C4-2B (cell line): Measurements from ENCODE around the gene SLC6A2.

Experiments used
- H3K27ac ChIP-seq: fragments of 450-650 bp; 2 replicates; pipeline ENCODE4 v1.5.1; 2017
- ZFX ChIP-seq: fragments of 450-650 bp; IDR thresholded peaks from 2 replicates; pipeline ENCODE4 v1.6.1; 2017
- TF ChIP-seq, protein P1 (sequence below): fragments of 450-650 bp; conservative IDR thresholded peaks from 2 replicates; pipeline ENCODE4 v1.5.1; 2017; ENCODE audit warnings: mild to moderate bottlenecking

SLC6A2 gene

DNA sequence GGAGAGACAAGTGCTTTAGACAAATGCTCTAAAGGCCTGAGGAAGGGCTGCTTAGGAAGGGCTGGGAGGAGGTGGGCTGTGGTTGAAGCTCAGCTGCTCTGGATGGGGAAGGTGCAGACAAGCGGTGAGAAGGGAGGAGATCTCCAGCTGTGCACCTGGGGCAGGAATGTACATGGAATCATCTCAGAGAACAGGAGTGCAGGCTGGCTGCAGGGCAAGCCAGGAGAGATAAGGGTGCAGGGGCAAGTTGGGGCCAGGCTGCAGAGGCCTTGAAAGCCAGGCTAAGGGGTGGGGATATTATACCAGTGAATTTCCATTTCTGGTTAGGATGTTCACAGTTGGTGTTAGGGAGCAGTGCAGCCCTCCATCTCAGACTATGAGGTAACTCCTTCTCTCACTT is 4.2 kb downstream of the SLC6A2 start:
- no peak for TF ChIP-seq ZFX
- TF ChIP-seq, protein P1, sequence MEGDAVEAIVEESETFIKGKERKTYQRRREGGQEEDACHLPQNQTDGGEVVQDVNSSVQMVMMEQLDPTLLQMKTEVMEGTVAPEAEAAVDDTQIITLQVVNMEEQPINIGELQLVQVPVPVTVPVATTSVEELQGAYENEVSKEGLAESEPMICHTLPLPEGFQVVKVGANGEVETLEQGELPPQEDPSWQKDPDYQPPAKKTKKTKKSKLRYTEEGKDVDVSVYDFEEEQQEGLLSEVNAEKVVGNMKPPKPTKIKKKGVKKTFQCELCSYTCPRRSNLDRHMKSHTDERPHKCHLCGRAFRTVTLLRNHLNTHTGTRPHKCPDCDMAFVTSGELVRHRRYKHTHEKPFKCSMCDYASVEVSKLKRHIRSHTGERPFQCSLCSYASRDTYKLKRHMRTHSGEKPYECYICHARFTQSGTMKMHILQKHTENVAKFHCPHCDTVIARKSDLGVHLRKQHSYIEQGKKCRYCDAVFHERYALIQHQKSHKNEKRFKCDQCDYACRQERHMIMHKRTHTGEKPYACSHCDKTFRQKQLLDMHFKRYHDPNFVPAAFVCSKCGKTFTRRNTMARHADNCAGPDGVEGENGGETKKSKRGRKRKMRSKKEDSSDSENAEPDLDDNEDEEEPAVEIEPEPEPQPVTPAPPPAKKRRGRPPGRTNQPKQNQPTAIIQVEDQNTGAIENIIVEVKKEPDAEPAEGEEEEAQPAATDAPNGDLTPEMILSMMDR: no peak
- H3K27ac ChIP-seq: no peak overlapping the region

DNA sequence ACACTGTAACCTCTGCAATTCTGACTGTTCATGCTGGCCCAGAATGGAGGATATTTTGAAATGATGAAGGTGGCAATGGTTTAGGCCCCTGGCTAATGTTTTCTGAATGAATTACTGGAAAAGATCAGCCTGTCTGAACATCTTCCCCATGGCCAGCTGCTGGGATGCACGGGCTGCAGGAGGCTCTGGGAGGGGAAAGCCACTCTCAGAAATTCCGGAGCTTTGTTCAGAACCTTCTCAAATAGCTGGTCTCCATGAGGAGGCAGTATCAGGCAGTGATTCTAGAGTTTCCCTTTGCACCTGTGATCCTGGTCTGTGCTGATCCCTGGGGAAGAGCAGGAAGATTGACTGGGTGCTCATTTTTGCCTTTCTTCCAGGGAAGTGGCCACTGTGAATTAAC is 5.0 kb downstream of the SLC6A2 start:
- H3K27ac ChIP-seq: no peak overlapping the region
- TF ChIP-seq, protein P1: no peak
- no peak for TF ChIP-seq ZFX

DNA sequence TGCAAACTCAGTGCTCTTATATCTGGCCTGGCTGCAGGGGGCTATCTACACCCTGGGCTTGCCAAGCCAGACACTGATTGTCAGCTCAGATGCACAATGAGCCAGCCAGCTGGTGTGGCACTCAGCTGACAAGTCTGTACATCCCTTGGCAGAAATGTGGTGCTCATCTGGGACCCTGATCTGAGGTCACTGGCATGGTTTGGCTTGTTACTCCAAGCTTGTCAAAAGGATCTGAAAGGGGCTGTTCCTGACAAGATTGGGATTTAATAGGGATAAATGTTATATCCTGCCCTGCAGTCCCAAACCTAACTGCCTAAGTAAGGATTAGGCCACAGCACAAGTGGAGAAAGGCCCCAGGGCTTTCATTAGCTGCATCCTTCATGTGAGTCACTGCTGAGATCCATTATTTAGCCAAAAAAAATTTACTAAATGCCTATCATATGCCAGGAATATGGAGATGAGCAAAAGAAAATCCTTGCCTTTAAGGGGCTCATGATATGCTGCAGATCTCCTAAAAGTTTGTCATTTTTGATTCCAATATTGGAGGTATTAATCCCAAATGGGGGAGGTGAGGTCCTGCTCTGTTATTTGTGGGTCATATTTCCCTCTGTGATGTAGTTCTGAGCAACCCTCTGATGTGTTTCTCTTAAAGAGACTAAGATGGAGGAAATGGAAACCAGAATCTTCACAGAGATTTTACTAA is 6.3 kb downstream of the SLC6A2 start:
- no peak overlapping the region for H3K27ac ChIP-seq
- TF ChIP-seq, protein P1: no peak
- no peak for TF ChIP-seq ZFX

DNA sequence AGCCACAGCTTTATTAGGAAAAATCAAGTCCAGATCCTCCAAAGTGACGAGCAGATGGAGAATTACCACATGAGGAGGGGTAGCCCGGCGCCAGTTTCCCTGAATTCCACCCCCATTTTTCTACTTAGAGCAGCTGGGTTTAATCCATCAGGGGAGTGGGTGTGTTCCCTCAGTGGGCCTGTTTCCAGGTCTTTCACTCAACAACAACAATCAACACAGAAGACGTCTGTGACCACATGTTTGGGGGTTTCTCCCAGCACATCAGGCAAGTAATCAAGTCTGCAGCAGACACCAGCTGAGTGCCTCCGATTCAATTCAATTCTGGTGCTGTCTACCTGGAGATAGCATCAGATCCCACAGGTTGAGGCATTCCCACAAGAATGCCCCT is 6.8 kb downstream of the SLC6A2 start:
- no peak overlapping the region for H3K27ac ChIP-seq
- TF ChIP-seq ZFX: no peak
- TF ChIP-seq, protein P1: no peak

DNA sequence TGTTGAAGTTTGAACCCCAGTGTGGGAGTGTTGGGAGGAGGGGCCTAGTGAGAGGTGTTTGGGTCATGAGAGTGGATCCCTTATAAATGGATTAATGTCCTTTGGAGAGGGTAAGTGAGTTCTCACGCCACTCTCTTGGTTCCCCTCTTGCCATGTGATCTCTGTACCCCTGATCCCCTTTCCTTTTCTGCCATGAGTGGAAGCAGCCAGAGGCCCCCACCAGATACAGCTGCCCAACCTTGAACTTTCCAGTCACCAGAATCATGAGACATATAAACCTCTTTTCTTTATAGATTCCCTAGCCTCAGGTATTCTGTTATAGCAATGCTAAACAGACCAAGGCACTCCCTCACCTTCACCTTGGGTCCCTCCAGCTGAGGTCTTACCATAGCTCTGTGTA is 7.4 kb downstream of the SLC6A2 start:
- TF ChIP-seq, protein P1: no peak
- no peak for TF ChIP-seq ZFX
- no peak overlapping the region for H3K27ac ChIP-seq

DNA sequence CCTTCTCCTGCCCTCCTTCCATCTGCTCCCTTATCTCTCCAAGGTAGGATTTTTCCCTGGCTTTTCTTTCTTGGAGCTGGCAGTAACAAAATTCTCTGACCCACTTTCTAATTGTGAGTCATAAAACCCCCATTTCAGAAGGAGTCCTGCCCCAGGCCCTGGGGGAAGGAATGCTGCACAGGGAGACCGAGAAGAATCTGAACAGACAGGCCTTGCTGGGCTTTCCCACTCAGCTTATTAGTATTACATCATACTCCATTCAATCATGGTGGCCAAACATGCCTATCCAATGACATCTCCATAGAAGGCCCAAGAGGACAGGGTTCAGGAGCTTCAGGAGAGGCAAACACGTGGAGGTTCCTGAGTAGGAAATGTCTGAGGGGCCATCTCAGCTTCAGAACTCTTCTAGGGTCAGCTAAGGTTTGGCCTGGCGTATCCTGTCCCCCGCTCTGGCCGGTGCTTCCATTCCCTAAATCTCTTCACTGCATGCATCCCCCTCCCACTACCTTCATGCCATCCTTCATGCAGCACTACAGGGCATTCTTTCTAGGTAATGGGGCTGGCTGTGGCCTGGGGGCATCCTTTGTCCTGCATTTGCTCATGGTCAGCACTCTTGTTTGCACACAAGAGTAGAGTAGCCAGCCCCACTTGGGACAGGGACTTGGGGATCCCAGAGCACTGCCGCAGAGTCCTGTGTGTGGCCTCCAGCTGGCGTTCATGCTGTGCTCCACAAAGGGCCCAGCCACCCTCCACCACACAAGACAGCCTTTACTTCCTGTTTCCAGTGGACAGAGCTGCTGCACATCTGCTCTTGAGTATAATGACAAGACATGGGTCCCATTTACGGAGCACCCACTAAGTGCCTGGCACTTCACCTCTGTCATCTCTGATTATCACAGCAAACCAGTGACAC is 8.2 kb downstream of the SLC6A2 start:
- H3K27ac ChIP-seq: no peak overlapping the region
- TF ChIP-seq ZFX: no peak

DNA sequence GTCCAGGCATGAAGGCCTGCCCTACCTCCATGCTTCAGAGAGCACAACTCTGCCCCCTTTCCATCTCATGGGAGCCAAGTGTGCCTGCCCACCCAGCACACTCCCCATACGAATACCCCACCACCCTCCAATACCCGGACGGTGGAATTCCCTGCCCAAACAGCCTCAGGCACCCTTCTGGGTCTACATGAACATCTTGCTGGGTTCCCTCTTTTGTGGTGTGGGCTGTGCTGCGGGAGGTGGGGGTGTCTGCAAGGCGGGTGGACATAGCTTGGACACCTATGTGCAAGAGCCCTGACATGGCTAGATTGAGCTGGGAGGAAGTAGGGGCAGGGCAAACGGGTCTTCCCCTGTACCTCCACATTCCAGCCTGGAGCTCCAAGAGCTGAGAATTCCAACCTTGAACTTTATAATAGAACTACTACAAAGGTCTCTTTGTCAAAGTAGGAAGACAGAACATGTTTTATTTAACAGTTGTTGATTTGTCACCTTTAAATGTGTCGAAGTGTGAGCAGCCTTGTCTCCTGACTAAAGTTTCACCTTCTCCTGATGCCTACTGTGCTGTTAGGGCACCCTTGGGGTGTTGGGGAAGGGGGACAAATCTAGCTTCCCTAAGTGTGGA is 9.1 kb downstream of the SLC6A2 start:
- no peak overlapping the region for H3K27ac ChIP-seq
- TF ChIP-seq ZFX: no peak
- TF ChIP-seq, protein P1: no peak
